Endothelial cell of umbilical vein (primary cell): Measurements from ENCODE around the gene POTEJ. TPM values are rescaled to one million over a fixed set of nuclear protein-coding genes. Genes with fewer than 3 reads are reported as not detected.
"Not testable (repeated sequence)": the region's sequence is repeated elsewhere in the genome, so short reads cannot be mapped to it uniquely, and the experiment has no call there.

Experiments
- BruUV-seq: library from RNA; stranded (reverse); fragments of 400-500 nt; replicated peaks from 2 replicates; lab custom pipeline; 2021; lab: Mats Ljungman, UMichigan
- CTCF ChIA-PET: fragments of 300-600, 350-600 bp; sonication (Branson Sonifier 250); formaldehyde crosslinking; loops from one replicate; lab custom pipeline; 2021; ENCODE audit warnings: antibody characterized with exemption, inconsistent platforms; lab: Charles Lee
- POLR2A ChIA-PET: fragments of 300-600, 350-600 bp; sonication (Branson Sonifier 250); formaldehyde crosslinking; loops from one replicate; lab custom pipeline; 2021; ENCODE audit warnings: antibody characterized with exemption, inconsistent platforms; lab: Charles Lee
- DNase-seq: peaks from one replicate; pipeline ENCODE4 v3.0.0-alpha.2; 2011; ENCODE audit warnings: low read depth, low spot score
- FAIRE-seq: peaks from 2 replicates; lab custom pipeline; 2011; peaks lifted over from hg19 to GRCh38; lab: Jason Lieb, UNC
- H2AFZ ChIP-seq: 2 replicates; pipeline ENCODE4 v1.6.0; 2012; ENCODE audit warnings: low read depth, low read length, control low read depth, inconsistent platforms
- H3K27ac ChIP-seq: 2 replicates; pipeline ENCODE4 v1.5.1; 2011; ENCODE audit warnings: low read depth, mild to moderate bottlenecking, control low read depth, low read length, moderate library complexity; ENCODE audit not compliant: insufficient read depth
- H3K27me3 ChIP-seq, 2 experiments: 2 replicates each; pipeline versions ENCODE4 v1.6.0 to v1.6.1; 2011; ENCODE audit warnings: low read length in 2 of 2, mixed read lengths in 1 of 2; ENCODE audit not compliant: control insufficient read depth in 2 of 2, insufficient read depth in 2 of 2
- H3K36me3 ChIP-seq, 2 experiments: 2 replicates in 1 of 2; 3 replicates in 1 of 2; pipeline ENCODE4 v1.5.1; 2011; ENCODE audit warnings: low read length in 2 of 2, mild to moderate bottlenecking in 1 of 2, moderate library complexity in 1 of 2; ENCODE audit not compliant: control insufficient read depth in 2 of 2, insufficient read depth in 2 of 2; ENCODE audit errors: extremely low read depth in 1 of 2
- H3K4me1 ChIP-seq: 3 replicates; pipeline ENCODE4 v1.5.1; 2011; ENCODE audit warnings: mild to moderate bottlenecking, low read length; ENCODE audit not compliant: control insufficient read depth, insufficient read depth; ENCODE audit errors: extremely low read depth
- H3K4me2 ChIP-seq: 2 replicates; pipeline ENCODE4 v1.6.1; 2011; ENCODE audit warnings: low read length, control low read depth, mixed read lengths; ENCODE audit not compliant: insufficient read depth
- H3K4me3 ChIP-seq, 3 experiments: fragments of 200-600 bp in 1 of 3; sonication (generic), shearing (Covaris generic) in 1 of 3; replicated peaks in 1 of 3; 2 replicates each; pipeline ENCODE4 v1.5.1; 2011 to 2016; ENCODE audit warnings: control low read depth in 3 of 3, low read length in 3 of 3, mild to moderate bottlenecking in 2 of 3, inconsistent platforms in 1 of 3, low read depth in 1 of 3, moderate library complexity in 1 of 3; ENCODE audit not compliant: insufficient read depth in 1 of 3
- H3K79me2 ChIP-seq: 2 replicates; pipeline ENCODE4 v1.6.0; 2012; ENCODE audit warnings: low read length, inconsistent platforms; ENCODE audit not compliant: control insufficient read depth, insufficient read depth
- H3K9ac ChIP-seq: replicated peaks from 2 replicates; pipeline ENCODE3; 2011; ENCODE audit warnings: low read length, control low read depth; ENCODE audit not compliant: insufficient read depth; ENCODE audit errors: extremely low read depth
- H3K9me1 ChIP-seq: replicated peaks from 3 replicates; pipeline ENCODE4 v1.6.0; 2011; ENCODE audit warnings: mild to moderate bottlenecking, low read length; ENCODE audit not compliant: control insufficient read depth, insufficient read depth; ENCODE audit errors: extremely low read depth
- H3K9me3 ChIP-seq: replicated peaks from 2 replicates; pipeline ENCODE4 v1.5.1; 2012; ENCODE audit warnings: low read length, inconsistent platforms; ENCODE audit not compliant: control insufficient read depth, insufficient read depth
- H4K20me1 ChIP-seq: replicated peaks from 2 replicates; pipeline ENCODE3; 2011; ENCODE audit warnings: mild to moderate bottlenecking, low read length; ENCODE audit not compliant: control insufficient read depth, insufficient read depth; ENCODE audit errors: extremely low read depth
- dilution Hi-C: fragments of 300-500 bp; cut with MboI; formaldehyde crosslinking; loops from one replicate; pipeline ENCODE4 v1.15.0; 2019; ENCODE audit warnings: low sequenced_read_pairs; ENCODE audit not compliant: extremely low pct_ligation_motif_present
- intact Hi-C: fragments of 100-400 bp; cut with micrococcal nuclease; formaldehyde crosslinking; loops from one replicate; pipeline ENCODE4 v1.10.0; 2022
- polyA plus RNA-seq, 4 experiments: library from polyadenylated mRNA; depleted of rRNA in 3 of 4; stranded (reverse) in 3 of 4; unstranded in 1 of 4; fragments of >200 nt; gene quantifications; 2 replicates each; pipeline versions ENCODE4 v1.2.1 to v1.2.3, GENCODE V29; 2011 to 2012; ENCODE audit warnings: missing spikeins in 1 of 4
- total RNA-seq: library from RNA; stranded (reverse); gene quantifications from 2 replicates; pipeline ENCODE4 v1.2.3, GENCODE V29; 2021

Gene POTEJ
- total and polyA plus RNA-seq, 2 donors (not counting 3 experiments of a cell fraction or from before 2014, with no cell fraction given): 0.03 to 0.24 TPM

DNA sequence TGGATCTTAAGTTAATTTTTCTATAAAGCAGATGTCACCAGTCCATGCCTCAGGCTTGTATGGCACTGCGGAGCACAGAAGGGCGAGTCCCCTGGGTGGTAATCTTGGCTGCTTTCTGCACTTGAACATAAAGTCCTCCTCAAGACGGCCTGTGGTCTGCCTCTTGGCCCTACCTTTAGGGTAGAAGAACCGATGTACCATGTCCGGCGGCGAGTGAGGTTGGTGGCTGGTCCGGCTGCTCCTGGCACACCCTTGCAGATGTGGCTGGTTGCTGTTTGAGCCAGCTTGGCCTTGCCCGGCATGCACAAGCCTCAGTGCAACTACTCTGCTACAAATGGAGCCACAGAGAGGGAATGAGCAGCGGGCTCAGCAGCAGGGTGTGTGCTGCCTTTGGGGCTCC, 56.3 kb downstream of the POTEJ start:
- dilution Hi-C loops, FAIRE-seq, H2AFZ ChIP-seq: not testable (repeated sequence)

DNA sequence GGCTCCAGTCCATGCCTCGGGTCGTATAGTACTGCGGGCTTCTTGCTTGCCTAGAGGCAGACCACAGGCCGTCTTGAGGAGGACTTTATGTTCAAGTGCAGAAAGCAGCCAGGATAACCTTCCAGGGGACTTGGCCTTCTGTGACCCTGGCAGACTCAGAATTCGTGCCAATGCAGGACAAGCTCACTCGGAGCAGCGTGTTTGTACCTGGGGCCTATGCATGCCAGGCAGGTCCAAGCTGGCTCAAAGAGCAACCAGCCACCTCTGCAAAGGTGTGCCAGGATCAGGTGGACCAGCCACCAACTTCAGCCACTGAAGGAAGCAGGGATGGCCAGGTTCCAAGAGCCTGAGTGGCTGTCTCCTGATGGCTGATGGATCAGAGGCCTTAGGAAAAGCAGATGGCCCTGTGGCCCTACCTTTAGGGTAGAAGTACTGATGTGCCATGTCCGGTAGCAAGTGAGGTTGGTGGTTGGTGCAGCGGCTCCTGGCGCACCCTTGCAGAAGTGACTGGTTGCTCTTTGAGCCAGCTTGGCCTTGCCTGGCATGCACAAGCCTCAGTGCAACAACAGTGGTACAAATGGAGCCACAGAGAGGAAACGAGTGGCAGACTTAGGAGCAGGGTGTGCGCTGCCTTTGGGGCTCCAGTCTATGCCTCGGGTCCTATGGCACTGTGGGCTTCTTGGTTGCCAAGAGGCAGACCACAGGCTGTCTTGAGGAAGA, 58.9 kb downstream of the POTEJ start:
- DNase-seq, H3K79me2 ChIP-seq, H3K36me3 ChIP-seq, H2AFZ ChIP-seq, H3K9me3 ChIP-seq, H3K9ac ChIP-seq, POLR2A ChIA-PET, FAIRE-seq, H3K27me3 ChIP-seq, H3K4me1 ChIP-seq, intact Hi-C loops, H3K9me1 ChIP-seq, H3K4me2 ChIP-seq, BruUV-seq, CTCF ChIA-PET, dilution Hi-C loops, H4K20me1 ChIP-seq, H3K27ac ChIP-seq, H3K4me3 ChIP-seq: not testable (repeated sequence)

More for the DNA sequence above, 56.3 kb downstream of the POTEJ start:
- H3K79me2 ChIP-seq, H3K9ac ChIP-seq, CTCF ChIA-PET, H3K9me1 ChIP-seq, H3K4me2 ChIP-seq, H3K4me1 ChIP-seq, H3K27ac ChIP-seq, DNase-seq, H3K4me3 ChIP-seq, BruUV-seq, H3K9me3 ChIP-seq, POLR2A ChIA-PET, H4K20me1 ChIP-seq, H3K27me3 ChIP-seq, H3K36me3 ChIP-seq, intact Hi-C loops: not testable (repeated sequence)

DNA sequence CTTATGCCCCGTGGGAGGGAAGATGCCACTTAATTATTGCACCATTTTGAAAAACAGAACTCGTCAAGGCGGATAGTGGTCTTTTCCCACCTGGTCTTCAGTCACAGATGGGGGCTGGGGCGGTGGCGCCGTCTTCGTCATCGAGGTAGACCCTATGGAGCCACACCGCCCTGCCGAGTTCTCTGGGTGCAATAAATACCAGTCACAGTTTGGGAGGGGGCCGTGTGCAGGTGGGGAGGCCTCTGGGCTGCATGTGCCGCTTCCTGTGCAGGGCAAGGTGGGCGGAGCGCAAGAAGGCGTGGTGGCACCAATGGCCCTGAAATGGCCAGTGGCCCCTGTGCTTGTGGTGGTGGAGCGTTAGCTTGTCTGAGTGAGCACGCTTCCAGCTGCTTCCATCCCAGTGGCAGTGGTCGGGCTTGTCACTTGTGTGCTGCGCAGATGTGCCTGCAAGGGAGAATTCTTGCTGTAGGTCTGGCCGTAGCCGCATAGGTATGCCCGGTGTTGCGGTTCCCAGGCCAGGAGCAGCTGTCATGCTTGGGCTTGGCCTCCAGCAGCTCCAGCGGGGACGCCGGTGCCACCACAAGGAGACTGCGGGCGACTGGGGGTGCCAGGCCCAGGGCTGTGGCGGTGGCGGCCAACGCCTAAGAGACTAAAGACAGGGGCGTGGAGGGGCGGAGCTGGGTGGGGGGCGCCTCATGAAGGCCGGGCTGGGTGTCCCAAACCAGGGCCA, 81.0 kb downstream of the POTEJ start:
- BruUV-seq, H3K27ac ChIP-seq, dilution Hi-C loops: not testable (repeated sequence)

More for the DNA sequence above, 81.0 kb downstream of the POTEJ start:
- H3K4me1 ChIP-seq, H2AFZ ChIP-seq, H3K9ac ChIP-seq, DNase-seq, H3K79me2 ChIP-seq, CTCF ChIA-PET, FAIRE-seq, H3K4me2 ChIP-seq, H3K9me1 ChIP-seq, H3K9me3 ChIP-seq, H3K27me3 ChIP-seq, intact Hi-C loops, H3K36me3 ChIP-seq, H4K20me1 ChIP-seq, H3K4me3 ChIP-seq, POLR2A ChIA-PET: not testable (repeated sequence)
